Measurements from ENCODE around the gene GALNT2. TPM values are rescaled to one million over a fixed set of nuclear protein-coding genes. Genes with fewer than 3 reads are reported as not detected.

Gene GALNT2
- total and polyA plus RNA-seq, 2 experiments from 2014 or later = 17.8 to 48.3 TPM

DNA sequence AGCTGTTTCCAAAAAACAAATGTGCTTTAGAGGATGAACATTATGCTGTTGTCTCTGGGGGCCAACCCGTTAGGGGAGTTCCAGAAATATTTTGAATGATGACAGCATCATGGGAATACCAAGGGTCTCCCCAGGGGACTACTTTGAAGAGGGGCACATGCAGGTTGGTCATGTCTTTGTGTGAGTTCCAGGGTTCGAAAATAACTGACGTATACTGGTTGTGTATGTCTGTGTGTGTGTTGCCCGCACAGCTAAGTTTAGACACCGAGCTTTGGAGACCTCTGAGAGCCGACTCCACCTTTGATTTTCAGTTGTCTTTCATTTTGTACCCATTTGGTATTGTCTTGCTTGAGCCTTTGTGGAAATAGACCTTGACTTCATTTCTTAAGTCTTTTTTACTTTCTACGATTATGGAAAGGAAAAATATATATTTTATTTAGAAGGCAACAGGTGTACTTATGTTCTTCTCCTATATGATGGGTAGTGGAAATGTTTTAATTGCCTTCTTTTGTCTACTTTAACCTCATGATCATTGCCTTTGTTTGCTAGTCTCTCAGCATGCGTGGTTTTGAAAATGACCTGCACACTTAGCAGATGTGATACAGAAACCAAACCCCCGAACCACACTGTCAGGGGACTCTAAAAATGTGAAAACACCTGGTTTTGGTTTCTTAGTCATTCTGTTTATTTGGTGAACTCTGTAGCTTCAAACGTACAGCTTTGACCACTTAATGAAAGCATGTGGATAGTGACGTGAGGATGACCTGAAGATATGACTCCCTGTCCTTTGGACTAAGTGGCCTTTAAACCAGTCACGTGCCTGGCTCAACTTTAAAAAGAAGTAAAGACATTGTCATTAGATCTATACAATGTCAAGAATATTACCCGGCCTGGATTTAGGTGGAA is 56.5 kb downstream of the GALNT2 start:
- H3K9me2 ChIP-seq (ENCODE audit: insufficient read depth) = no peaks in the 10 kb centered on the region
- H3K4me3 Mint-ChIP-seq = no peak overlapping the region
- H2AFZ ChIP-seq = no peak overlapping the region
- no peaks in the 10 kb centered on the region for H3F3A ChIP-seq (replicated peaks; ENCODE audit: low read depth)
- ATAC-seq (no peak), DNase-seq (ENCODE audit: low spot score) (no peak)
- peak overlapping the region; percentile 21; the same call in 1 of the 2 replicates for H3K27ac Mint-ChIP-seq
- no peaks in the 10 kb centered on the region for H3K9me3 Mint-ChIP-seq
- H4K20me1 ChIP-seq (replicated peaks; ENCODE audit: insufficient read depth) = peaks cover 3% of the 10 kb centered on the region
- no peak for TF ChIP-seq ZNF331 (CRISPR knock-in tag; IDR thresholded peaks at IDR 0.05; ENCODE audit: low read depth)
- no peak for TF ChIP-seq NANOG (IDR thresholded peaks at IDR 0.05; ENCODE audit: borderline replicate concordance)
- TF ChIP-seq STAT1 (IDR thresholded peaks at IDR 0.05; ENCODE audit: unreplicated experiment) = no peak
- no peak for TF ChIP-seq EZH2phosphoT487 (IDR thresholded peaks at IDR 0.05; ENCODE audit: unreplicated experiment)
- TF ChIP-seq, protein P1, sequence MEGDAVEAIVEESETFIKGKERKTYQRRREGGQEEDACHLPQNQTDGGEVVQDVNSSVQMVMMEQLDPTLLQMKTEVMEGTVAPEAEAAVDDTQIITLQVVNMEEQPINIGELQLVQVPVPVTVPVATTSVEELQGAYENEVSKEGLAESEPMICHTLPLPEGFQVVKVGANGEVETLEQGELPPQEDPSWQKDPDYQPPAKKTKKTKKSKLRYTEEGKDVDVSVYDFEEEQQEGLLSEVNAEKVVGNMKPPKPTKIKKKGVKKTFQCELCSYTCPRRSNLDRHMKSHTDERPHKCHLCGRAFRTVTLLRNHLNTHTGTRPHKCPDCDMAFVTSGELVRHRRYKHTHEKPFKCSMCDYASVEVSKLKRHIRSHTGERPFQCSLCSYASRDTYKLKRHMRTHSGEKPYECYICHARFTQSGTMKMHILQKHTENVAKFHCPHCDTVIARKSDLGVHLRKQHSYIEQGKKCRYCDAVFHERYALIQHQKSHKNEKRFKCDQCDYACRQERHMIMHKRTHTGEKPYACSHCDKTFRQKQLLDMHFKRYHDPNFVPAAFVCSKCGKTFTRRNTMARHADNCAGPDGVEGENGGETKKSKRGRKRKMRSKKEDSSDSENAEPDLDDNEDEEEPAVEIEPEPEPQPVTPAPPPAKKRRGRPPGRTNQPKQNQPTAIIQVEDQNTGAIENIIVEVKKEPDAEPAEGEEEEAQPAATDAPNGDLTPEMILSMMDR (conservative IDR thresholded peaks at IDR 0.05; ENCODE audit: low read depth in 2 of 2) = no peak
- TF ChIP-seq JUNB (IDR thresholded peaks at IDR 0.05; ENCODE audit: unreplicated experiment) = no peak
- no peak for TF ChIP-seq ZNF114 (CRISPR knock-in tag; IDR thresholded peaks at IDR 0.05)
- no peak for TF ChIP-seq EZH2 (IDR thresholded peaks at IDR 0.05; ENCODE audit: low read depth, unreplicated experiment)
- TF ChIP-seq, protein P2, sequence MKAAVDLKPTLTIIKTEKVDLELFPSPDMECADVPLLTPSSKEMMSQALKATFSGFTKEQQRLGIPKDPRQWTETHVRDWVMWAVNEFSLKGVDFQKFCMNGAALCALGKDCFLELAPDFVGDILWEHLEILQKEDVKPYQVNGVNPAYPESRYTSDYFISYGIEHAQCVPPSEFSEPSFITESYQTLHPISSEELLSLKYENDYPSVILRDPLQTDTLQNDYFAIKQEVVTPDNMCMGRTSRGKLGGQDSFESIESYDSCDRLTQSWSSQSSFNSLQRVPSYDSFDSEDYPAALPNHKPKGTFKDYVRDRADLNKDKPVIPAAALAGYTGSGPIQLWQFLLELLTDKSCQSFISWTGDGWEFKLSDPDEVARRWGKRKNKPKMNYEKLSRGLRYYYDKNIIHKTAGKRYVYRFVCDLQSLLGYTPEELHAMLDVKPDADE (IDR thresholded peaks at IDR 0.05) = no peak
- TF ChIP-seq, protein P3, sequence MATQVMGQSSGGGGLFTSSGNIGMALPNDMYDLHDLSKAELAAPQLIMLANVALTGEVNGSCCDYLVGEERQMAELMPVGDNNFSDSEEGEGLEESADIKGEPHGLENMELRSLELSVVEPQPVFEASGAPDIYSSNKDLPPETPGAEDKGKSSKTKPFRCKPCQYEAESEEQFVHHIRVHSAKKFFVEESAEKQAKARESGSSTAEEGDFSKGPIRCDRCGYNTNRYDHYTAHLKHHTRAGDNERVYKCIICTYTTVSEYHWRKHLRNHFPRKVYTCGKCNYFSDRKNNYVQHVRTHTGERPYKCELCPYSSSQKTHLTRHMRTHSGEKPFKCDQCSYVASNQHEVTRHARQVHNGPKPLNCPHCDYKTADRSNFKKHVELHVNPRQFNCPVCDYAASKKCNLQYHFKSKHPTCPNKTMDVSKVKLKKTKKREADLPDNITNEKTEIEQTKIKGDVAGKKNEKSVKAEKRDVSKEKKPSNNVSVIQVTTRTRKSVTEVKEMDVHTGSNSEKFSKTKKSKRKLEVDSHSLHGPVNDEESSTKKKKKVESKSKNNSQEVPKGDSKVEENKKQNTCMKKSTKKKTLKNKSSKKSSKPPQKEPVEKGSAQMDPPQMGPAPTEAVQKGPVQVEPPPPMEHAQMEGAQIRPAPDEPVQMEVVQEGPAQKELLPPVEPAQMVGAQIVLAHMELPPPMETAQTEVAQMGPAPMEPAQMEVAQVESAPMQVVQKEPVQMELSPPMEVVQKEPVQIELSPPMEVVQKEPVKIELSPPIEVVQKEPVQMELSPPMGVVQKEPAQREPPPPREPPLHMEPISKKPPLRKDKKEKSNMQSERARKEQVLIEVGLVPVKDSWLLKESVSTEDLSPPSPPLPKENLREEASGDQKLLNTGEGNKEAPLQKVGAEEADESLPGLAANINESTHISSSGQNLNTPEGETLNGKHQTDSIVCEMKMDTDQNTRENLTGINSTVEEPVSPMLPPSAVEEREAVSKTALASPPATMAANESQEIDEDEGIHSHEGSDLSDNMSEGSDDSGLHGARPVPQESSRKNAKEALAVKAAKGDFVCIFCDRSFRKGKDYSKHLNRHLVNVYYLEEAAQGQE (IDR thresholded peaks at IDR 0.05; ENCODE audit: unreplicated experiment) = no peak
- TF ChIP-seq CREB1 (CRISPR knock-in tag; IDR thresholded peaks at IDR 0.05; ENCODE audit: low read depth) = no peak
- TF ChIP-seq, protein P4, sequence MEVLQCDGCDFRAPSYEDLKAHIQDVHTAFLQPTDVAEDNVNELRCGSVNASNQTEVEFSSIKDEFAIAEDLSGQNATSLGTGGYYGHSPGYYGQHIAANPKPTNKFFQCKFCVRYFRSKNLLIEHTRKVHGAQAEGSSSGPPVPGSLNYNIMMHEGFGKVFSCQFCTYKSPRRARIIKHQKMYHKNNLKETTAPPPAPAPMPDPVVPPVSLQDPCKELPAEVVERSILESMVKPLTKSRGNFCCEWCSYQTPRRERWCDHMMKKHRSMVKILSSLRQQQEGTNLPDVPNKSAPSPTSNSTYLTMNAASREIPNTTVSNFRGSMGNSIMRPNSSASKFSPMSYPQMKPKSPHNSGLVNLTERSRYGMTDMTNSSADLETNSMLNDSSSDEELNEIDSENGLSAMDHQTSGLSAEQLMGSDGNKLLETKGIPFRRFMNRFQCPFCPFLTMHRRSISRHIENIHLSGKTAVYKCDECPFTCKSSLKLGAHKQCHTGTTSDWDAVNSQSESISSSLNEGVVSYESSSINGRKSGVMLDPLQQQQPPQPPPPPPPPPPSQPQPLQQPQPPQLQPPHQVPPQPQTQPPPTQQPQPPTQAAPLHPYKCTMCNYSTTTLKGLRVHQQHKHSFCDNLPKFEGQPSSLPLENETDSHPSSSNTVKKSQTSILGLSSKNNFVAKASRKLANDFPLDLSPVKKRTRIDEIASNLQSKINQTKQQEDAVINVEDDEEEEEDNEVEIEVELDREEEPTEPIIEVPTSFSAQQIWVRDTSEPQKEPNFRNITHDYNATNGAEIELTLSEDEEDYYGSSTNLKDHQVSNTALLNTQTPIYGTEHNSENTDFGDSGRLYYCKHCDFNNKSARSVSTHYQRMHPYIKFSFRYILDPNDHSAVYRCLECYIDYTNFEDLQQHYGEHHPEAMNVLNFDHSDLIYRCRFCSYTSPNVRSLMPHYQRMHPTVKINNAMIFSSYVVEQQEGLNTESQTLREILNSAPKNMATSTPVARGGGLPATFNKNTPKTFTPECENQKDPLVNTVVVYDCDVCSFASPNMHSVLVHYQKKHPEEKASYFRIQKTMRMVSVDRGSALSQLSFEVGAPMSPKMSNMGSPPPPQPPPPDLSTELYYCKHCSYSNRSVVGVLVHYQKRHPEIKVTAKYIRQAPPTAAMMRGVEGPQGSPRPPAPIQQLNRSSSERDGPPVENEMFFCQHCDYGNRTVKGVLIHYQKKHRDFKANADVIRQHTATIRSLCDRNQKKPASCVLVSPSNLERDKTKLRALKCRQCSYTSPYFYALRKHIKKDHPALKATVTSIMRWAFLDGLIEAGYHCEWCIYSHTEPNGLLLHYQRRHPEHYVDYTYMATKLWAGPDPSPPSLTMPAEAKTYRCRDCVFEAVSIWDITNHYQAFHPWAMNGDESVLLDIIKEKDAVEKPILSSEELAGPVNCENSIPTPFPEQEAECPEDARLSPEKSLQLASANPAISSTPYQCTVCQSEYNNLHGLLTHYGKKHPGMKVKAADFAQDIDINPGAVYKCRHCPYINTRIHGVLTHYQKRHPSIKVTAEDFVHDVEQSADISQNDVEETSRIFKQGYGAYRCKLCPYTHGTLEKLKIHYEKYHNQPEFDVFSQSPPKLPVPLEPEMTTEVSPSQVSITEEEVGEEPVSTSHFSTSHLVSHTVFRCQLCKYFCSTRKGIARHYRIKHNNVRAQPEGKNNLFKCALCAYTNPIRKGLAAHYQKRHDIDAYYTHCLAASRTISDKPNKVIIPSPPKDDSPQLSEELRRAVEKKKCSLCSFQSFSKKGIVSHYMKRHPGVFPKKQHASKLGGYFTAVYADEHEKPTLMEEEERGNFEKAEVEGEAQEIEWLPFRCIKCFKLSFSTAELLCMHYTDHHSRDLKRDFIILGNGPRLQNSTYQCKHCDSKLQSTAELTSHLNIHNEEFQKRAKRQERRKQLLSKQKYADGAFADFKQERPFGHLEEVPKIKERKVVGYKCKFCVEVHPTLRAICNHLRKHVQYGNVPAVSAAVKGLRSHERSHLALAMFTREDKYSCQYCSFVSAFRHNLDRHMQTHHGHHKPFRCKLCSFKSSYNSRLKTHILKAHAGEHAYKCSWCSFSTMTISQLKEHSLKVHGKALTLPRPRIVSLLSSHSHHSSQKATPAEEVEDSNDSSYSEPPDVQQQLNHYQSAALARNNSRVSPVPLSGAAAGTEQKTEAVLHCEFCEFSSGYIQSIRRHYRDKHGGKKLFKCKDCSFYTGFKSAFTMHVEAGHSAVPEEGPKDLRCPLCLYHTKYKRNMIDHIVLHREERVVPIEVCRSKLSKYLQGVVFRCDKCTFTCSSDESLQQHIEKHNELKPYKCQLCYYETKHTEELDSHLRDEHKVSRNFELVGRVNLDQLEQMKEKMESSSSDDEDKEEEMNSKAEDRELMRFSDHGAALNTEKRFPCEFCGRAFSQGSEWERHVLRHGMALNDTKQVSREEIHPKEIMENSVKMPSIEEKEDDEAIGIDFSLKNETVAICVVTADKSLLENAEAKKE (CRISPR knock-in tag; IDR thresholded peaks at IDR 0.05) = no peak
- TF ChIP-seq POLR2AphosphoS5 (IDR thresholded peaks at IDR 0.05; ENCODE audit: low read depth) = no peak
- no peaks in the 10 kb centered on the region for H3K36me3 ChIP-seq (ENCODE audit: insufficient read depth)
- peaks cover 77% of the 10 kb centered on the region for H3K79me2 ChIP-seq (replicated peaks; ENCODE audit: insufficient read depth)
- peaks cover 66% of the 10 kb centered on the region for H3K4me1 Mint-ChIP-seq
- no peaks in the 10 kb centered on the region; the same call in 2 of the 3 replicates for H3K36me3 Mint-ChIP-seq (ENCODE audit: low read depth)
- H3K27ac ChIP-seq (ENCODE audit: low read depth) = no peak overlapping the region
- no peaks in the 10 kb centered on the region for H3K27me3 ChIP-seq (ENCODE audit: insufficient read depth)
- H3K4me2 ChIP-seq = no peak overlapping the region
- H3K27me3 Mint-ChIP-seq (ENCODE audit: insufficient read depth, low read depth, poor library complexity) = peaks cover 11% of the 10 kb centered on the region
- peaks cover 23% of the 10 kb centered on the region; the same call in 1 of the 2 replicates for H3K4me1 ChIP-seq (ENCODE audit: insufficient read depth)
- no peak overlapping the region for H3K4me3 ChIP-seq

Measured in GM23338 (cell line).